ENCODE data around the gene PPP1R3G.

PPP1R3G gene

DNA sequence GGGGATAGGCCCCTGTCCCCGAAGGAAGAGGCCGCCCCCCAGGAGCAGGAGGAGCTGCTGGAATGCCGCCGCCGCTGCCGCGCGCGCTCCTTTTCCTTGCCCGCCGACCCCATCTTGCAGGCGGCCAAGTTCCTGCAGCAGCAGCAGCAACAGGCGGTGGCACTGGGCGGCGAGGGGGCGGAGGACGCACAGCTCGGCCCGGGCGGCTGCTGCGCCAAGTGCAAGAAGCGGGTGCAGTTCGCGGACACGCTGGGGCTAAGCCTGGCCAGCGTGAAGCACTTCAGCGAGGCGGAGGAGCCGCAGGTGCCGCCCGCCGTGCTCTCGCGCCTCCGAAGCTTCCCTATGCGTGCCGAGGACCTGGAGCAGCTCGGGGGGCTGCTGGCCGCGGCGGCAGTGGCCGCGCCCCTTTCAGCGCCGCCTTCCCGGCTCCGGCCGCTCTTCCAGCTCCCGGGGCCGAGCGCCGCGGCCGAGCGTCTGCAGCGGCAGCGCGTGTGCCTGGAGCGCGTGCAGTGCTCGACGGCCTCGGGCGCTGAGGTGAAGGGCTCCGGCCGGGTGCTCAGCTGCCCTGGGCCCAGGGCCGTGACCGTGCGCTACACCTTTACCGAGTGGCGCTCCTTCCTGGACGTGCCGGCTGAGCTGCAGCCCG, 630 bp downstream of the PPP1R3G start:
- peaks cover 12% of the 10 kb centered on the region for H3K4me1 ChIP-seq (ENCODE audit: insufficient read depth, low read length)
- no peaks in the 10 kb centered on the region for H3K36me3 ChIP-seq (ENCODE audit: insufficient read depth, low read length)

DNA sequence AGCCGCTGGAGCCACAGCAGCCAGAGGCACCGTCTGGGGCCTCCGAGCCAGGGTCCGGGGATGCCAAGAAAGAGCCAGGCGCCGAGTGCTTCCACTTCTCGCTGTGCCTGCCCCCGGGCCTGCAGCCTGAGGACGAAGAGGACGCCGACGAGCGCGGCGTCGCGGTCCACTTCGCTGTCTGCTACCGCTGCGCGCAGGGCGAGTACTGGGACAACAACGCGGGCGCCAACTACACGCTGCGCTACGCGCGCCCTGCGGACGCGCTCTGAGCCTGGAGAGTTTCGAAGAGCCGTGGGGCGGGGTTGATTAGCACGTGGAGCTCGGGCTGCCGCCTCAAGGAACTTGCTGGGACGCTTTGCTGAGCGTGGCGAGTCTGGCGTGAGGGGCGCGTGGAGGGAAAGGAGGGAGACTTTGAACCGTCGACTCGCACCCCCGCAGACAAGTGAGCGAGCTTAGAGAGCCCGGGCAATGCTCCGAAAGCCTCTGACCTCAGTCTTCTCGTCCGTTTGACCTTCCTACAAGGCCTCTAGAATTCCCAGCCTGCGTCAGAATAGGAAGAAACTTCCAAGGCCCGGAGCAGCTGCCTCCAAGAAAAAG, 1.3 kb downstream of the PPP1R3G start:
- H3K4me1 ChIP-seq (ENCODE audit: insufficient read depth, low read length), result peaks cover 12% of the 10 kb centered on the region
- no peaks in the 10 kb centered on the region for H3K27me3 ChIP-seq (ENCODE audit: control insufficient read depth in 1 of 2, insufficient read depth in 2 of 2, low read length in 2 of 2)
- H3K9me3 ChIP-seq (ENCODE audit: low read length), result no peaks in the 10 kb centered on the region
- H3K27ac ChIP-seq (ENCODE audit: low read depth, low read length), result no peak overlapping the region
- H3K9ac ChIP-seq (ENCODE audit: low read length), result no peak overlapping the region
- peak overlapping the region; percentile 70 to 72 for H3K4me3 ChIP-seq (ENCODE audit: low read depth in 1 of 2, low read length in 2 of 2)
- H3K36me3 ChIP-seq (ENCODE audit: insufficient read depth, low read length), result no peaks in the 10 kb centered on the region

More for the DNA sequence above, 630 bp downstream of the PPP1R3G start:
- Histone ChIP-seq H3K27me3 (ENCODE audit: control insufficient read depth in 1 of 2, insufficient read depth in 2 of 2, low read length in 2 of 2) (no peaks in the 10 kb centered on the region), H3K9ac (ENCODE audit: low read length) (peak overlapping the region; percentile 57), H3K9me3 (ENCODE audit: low read length) (no peaks in the 10 kb centered on the region), H3K4me3 (ENCODE audit: low read depth in 1 of 2, low read length in 2 of 2) (peak overlapping the region; percentile 70 to 72), H3K27ac (ENCODE audit: low read depth, low read length) (peak overlapping the region; percentile 60)

- Histone ChIP-seq H3K36me3 (ENCODE audit: insufficient read depth, low read length) (no peaks in the 10 kb centered on the region), H3K9ac (ENCODE audit: low read length) (no peak overlapping the region), H3K9me3 (ENCODE audit: low read length) (no peaks in the 10 kb centered on the region), H3K4me1 (ENCODE audit: insufficient read depth, low read length) (peaks cover 12% of the 10 kb centered on the region), H3K27ac (ENCODE audit: low read depth, low read length) (no peak overlapping the region), H3K27me3 (ENCODE audit: control insufficient read depth in 1 of 2, insufficient read depth in 2 of 2, low read length in 2 of 2) (no peaks in the 10 kb centered on the region), H3K4me3 (ENCODE audit: low read depth in 1 of 2, low read length in 2 of 2) (no peak overlapping the region)
Observed at GRCh38 chr6:5087389-5087788, 2.2 kb downstream of the PPP1R3G start.

- Histone ChIP-seq H3K4me3 (ENCODE audit: low read depth in 1 of 2, low read length in 2 of 2) (no peak overlapping the region), H3K27ac (ENCODE audit: low read depth, low read length) (no peak overlapping the region), H3K4me1 (ENCODE audit: insufficient read depth, low read length) (peaks cover 12% of the 10 kb centered on the region), H3K36me3 (ENCODE audit: insufficient read depth, low read length) (no peaks in the 10 kb centered on the region), H3K27me3 (ENCODE audit: control insufficient read depth in 1 of 2, insufficient read depth in 2 of 2, low read length in 2 of 2) (no peaks in the 10 kb centered on the region), H3K9me3 (ENCODE audit: low read length) (no peaks in the 10 kb centered on the region), H3K9ac (ENCODE audit: low read length) (no peak overlapping the region)
Observed at GRCh38 chr6:5088780-5089179, 3.6 kb downstream of the PPP1R3G start.

DNA sequence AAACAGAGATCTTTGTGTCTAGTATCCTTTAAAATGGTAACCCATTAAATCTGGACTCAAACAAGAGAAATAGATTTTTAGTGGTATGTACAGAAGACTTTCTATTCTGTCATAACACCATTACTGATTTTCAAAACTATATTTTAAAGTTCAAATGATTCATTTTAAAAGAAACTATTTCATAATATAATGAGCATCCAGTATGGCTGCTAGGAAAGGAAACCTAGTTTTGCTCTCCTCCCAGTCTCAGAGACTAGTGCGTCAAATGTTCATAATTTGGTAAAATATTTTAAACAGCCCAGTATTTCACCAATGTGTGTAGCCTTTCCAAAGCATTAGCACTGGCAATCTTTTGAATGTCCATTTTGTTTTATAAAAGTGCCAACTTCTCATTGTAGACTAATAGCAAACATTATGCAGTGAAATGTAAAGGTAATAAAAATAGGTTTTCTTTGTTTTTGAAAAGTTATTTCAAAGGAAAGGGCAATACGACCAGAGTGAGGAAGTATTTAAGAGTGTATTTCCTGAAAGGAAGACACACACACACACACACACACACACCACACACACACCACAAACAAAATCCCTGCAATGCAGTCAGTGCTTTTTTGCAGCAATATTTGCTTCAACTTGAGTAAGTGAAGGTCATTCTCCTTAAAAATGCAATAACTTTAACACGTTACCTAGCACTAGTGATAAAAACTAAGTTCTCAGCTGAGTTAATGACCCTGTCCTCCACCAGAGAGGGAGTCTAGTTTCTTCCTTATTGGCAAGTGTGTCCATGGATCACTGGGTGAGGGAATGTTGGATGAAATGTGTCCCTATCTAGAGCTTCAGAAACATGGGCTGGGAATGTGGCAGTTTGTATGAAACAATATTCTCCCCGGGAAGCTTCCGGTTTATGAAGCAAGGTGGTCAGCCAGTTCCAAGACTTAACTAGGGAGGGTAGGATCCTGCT, 4.6 kb downstream of the PPP1R3G start:
- Histone ChIP-seq H3K9me3 (ENCODE audit: low read length) (no peaks in the 10 kb centered on the region), H3K4me1 (ENCODE audit: insufficient read depth, low read length) (peaks cover 12% of the 10 kb centered on the region), H3K4me3 (ENCODE audit: low read depth in 1 of 2, low read length in 2 of 2) (no peak overlapping the region), H3K36me3 (ENCODE audit: insufficient read depth, low read length) (no peaks in the 10 kb centered on the region), H3K27me3 (ENCODE audit: control insufficient read depth in 1 of 2, insufficient read depth in 2 of 2, low read length in 2 of 2) (no peaks in the 10 kb centered on the region), H3K27ac (ENCODE audit: low read depth, low read length) (no peak overlapping the region), H3K9ac (ENCODE audit: low read length) (no peak overlapping the region)

DNA sequence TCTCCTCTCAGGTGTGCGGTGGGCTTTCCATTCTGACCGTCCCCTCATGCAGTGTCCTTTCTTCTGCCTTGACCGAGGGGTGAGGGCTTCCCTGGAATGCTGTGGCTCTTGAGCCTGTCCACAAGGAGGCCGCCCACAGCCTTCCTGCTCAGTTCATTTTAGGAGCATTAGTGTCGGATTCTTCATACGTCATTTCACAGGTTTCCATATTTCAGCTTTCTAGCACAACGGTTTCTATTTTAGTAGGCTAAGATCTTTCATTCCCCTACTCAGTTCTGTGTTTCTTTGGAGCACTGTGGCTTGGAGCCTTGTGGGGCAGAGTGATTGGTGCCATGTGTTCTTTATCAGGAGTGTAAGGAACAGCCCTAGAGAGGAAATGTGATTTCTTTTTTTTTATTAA, 5.5 kb downstream of the PPP1R3G start:
- Histone ChIP-seq H3K36me3 (ENCODE audit: insufficient read depth, low read length) (no peaks in the 10 kb centered on the region), H3K27me3 (ENCODE audit: control insufficient read depth in 1 of 2, insufficient read depth in 2 of 2, low read length in 2 of 2) (no peaks in the 10 kb centered on the region), H3K4me3 (ENCODE audit: low read depth in 1 of 2, low read length in 2 of 2) (no peak overlapping the region), H3K4me1 (ENCODE audit: insufficient read depth, low read length) (peaks cover 12% of the 10 kb centered on the region), H3K9ac (ENCODE audit: low read length) (no peak overlapping the region), H3K9me3 (ENCODE audit: low read length) (no peaks in the 10 kb centered on the region), H3K27ac (ENCODE audit: low read depth, low read length) (no peak overlapping the region)

GRCh38 chr6:5091210-5092069, 6.3 kb downstream of the PPP1R3G start:
- H3K9me3 ChIP-seq (ENCODE audit: low read length), result no peaks in the 10 kb centered on the region
- H3K4me3 ChIP-seq (ENCODE audit: low read depth in 1 of 2, low read length in 2 of 2), result no peak overlapping the region
- H3K36me3 ChIP-seq (ENCODE audit: insufficient read depth, low read length), result no peaks in the 10 kb centered on the region
- no peak overlapping the region for H3K27ac ChIP-seq (ENCODE audit: low read depth, low read length)
- H3K27me3 ChIP-seq (ENCODE audit: control insufficient read depth in 1 of 2, insufficient read depth in 2 of 2, low read length in 2 of 2), result no peaks in the 10 kb centered on the region
- H3K4me1 ChIP-seq (ENCODE audit: insufficient read depth, low read length), result peaks cover 10% of the 10 kb centered on the region
- no peak overlapping the region for H3K9ac ChIP-seq (ENCODE audit: low read length)

DNA sequence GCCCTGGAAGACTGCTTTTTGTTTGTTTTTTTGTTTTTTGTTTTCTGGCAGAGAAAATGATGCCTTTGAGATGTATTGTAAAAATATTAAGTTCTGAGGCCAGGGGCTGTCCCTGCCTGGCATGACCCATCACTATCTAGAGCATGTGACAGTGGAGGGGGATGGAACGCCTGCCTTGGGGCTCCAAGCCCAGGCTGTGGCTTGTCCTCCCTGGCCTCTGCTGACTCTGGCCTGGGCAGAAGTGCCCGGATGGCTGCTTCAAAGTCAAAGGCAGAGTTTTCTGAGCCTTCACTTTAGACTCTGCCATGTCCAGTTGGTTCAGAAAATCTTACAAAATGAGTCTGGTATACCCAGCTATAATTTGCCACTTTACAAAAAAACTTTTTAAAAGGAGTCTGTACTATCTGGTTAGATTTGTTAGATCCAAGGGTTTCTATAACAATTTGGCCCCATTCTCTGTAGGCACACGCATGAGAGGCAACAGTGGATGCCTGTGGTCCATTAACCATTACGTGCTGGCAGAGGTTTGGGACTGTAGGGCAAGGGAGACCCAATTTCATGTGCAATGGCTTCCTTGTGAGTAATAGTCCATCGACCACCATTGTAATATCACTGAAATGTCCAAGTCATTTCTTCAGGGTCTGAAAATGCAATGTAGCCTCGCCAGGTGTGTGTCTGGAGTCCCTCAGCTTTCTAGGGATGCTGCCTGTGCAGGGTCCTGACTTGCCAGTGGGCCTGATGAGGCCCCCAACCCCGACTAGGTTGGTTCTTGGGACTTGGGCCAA, 8.3 kb downstream of the PPP1R3G start:
- H3K9ac ChIP-seq (ENCODE audit: low read length), result no peak overlapping the region
- no peak overlapping the region for H3K4me3 ChIP-seq (ENCODE audit: low read depth in 1 of 2, low read length in 2 of 2)
- no peak overlapping the region for H3K27ac ChIP-seq (ENCODE audit: low read depth, low read length)
- no peaks in the 10 kb centered on the region for H3K9me3 ChIP-seq (ENCODE audit: low read length)
- no peaks in the 10 kb centered on the region for H3K27me3 ChIP-seq (ENCODE audit: control insufficient read depth in 1 of 2, insufficient read depth in 2 of 2, low read length in 2 of 2)
- no peaks in the 10 kb centered on the region for H3K4me1 ChIP-seq (ENCODE audit: insufficient read depth, low read length)
- no peaks in the 10 kb centered on the region for H3K36me3 ChIP-seq (ENCODE audit: insufficient read depth, low read length)

GRCh38 chr6:5094327-5094726, 9.2 kb downstream of the PPP1R3G start:
- Histone ChIP-seq H3K27ac (ENCODE audit: low read depth, low read length) (no peak overlapping the region), H3K27me3 (ENCODE audit: control insufficient read depth in 1 of 2, insufficient read depth in 2 of 2, low read length in 2 of 2) (no peaks in the 10 kb centered on the region), H3K9ac (ENCODE audit: low read length) (no peak overlapping the region), H3K4me3 (ENCODE audit: low read depth in 1 of 2, low read length in 2 of 2) (no peak overlapping the region), H3K9me3 (ENCODE audit: low read length) (no peaks in the 10 kb centered on the region), H3K4me1 (ENCODE audit: insufficient read depth, low read length) (no peaks in the 10 kb centered on the region), H3K36me3 (ENCODE audit: insufficient read depth, low read length) (no peaks in the 10 kb centered on the region)

DNA sequence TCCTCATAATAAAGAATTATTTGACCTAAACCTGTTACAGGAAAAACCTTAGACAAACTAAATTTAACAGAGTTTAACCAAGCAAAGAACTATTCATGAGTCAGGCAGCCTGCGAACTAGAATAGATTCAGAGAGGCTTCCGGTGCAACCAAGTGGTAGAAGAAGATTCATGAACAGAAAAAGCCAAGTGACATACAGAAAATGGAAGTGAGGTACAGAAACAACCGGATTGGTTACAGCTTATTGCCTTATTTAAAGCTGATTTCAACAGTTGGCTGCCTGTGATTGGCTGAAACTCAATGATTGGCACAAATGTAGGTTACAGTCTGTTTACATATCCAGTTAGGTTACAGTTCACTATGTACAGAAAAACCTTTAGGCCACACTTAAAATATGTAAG, 10.1 kb downstream of the PPP1R3G start:
- no peak overlapping the region for H3K27ac ChIP-seq (ENCODE audit: low read depth, low read length)
- H3K4me1 ChIP-seq (ENCODE audit: insufficient read depth, low read length), result no peaks in the 10 kb centered on the region
- H3K9ac ChIP-seq (ENCODE audit: low read length), result no peak overlapping the region
- no peak overlapping the region for H3K4me3 ChIP-seq (ENCODE audit: low read depth in 1 of 2, low read length in 2 of 2)
- H3K9me3 ChIP-seq (ENCODE audit: low read length), result no peaks in the 10 kb centered on the region
- no peaks in the 10 kb centered on the region for H3K36me3 ChIP-seq (ENCODE audit: insufficient read depth, low read length)
- H3K27me3 ChIP-seq (ENCODE audit: control insufficient read depth in 1 of 2, insufficient read depth in 2 of 2, low read length in 2 of 2), result no peaks in the 10 kb centered on the region
